H1 (cell line): ENCODE measurements around the gene SLC25A28. TPM values are rescaled to one million over a fixed set of nuclear protein-coding genes. Genes with fewer than 3 reads are reported as not detected.

ENCODE experiments used
- CTCF ChIA-PET: fragments of 300-600 bp; sonication (Branson Sonifier 250); formaldehyde crosslinking; loops from one replicate; lab custom pipeline; 2021; ENCODE audit not compliant: partially characterized antibody; lab: Charles Lee
- POLR2A ChIA-PET: fragments of 300-600 bp; sonication (Branson Sonifier 250); formaldehyde crosslinking; loops from one replicate; lab custom pipeline; 2021; ENCODE audit warnings: inconsistent platforms; ENCODE audit not compliant: partially characterized antibody; lab: Charles Lee
- DNase-seq, 2 experiments: peaks; one replicate each; pipeline versions ENCODE4 v3.0.0 to v3.0.0-alpha.2; 2010 to 2022; ENCODE audit warnings: low spot score in 2 of 2, low read depth in 1 of 2, mixed read lengths in 1 of 2
- FAIRE-seq: peaks from 2 replicates; lab custom pipeline; 2011; peaks lifted over from hg19 to GRCh38; lab: Jason Lieb, UNC
- H2AFZ ChIP-seq: 2 replicates; pipeline ENCODE4 v1.8.1; 2012; ENCODE audit warnings: low read length, inconsistent platforms
- H2AK5ac ChIP-seq: 2 replicates; pipeline ENCODE4 v1.6.1; 2013; ENCODE audit warnings: low read depth, low read length
- H2BK120ac ChIP-seq: replicated peaks from 2 replicates; pipeline ENCODE3; 2013; ENCODE audit warnings: low read depth, low read length, inconsistent platforms
- H2BK12ac ChIP-seq: 2 replicates; pipeline ENCODE4 v1.6.1; 2013; ENCODE audit warnings: low read depth, low read length
- H2BK15ac ChIP-seq: 2 replicates; pipeline ENCODE4 v1.6.1; 2013; ENCODE audit warnings: low read length
- H2BK20ac ChIP-seq: 2 replicates; pipeline ENCODE4 v1.6.1; 2013; ENCODE audit warnings: low read length
- H2BK5ac ChIP-seq: 2 replicates; pipeline ENCODE4 v1.6.1; 2013; ENCODE audit warnings: low read depth, low read length
- H3K14ac ChIP-seq: 2 replicates; pipeline ENCODE4 v1.6.1; 2013; ENCODE audit warnings: inconsistent platforms; ENCODE audit not compliant: insufficient read length
- H3K18ac ChIP-seq: 2 replicates; pipeline ENCODE4 v1.6.1; 2013; ENCODE audit warnings: low read length; ENCODE audit errors: extremely low read depth
- H3K23ac ChIP-seq: 2 replicates; pipeline ENCODE4 v1.6.1; 2013; ENCODE audit warnings: inconsistent platforms; ENCODE audit not compliant: insufficient read length
- H3K23me2 ChIP-seq: 2 replicates; pipeline ENCODE4 v1.6.1; 2013; ENCODE audit warnings: low read depth, low read length
- H3K27ac ChIP-seq: 2 replicates; pipeline ENCODE4 v1.6.1; 2011; ENCODE audit warnings: low read depth, low read length, inconsistent platforms
- H3K27me3 ChIP-seq, 4 experiments: replicated peaks in 1 of 4; 1 replicate in 1 of 4; 2 replicates in 3 of 4; pipeline versions ENCODE4 v1.6.1 to v1.8.1; 2011 to 2013; ENCODE audit warnings: low read length in 3 of 4, mild to moderate bottlenecking in 3 of 4, inconsistent platforms in 2 of 4, mixed read lengths in 2 of 4, moderate library complexity in 1 of 4; ENCODE audit not compliant: control insufficient read depth in 3 of 4, insufficient read depth in 3 of 4; ENCODE audit errors: extremely low read depth in 1 of 4
- H3K36me3 ChIP-seq, 4 experiments: 2 replicates each; pipeline versions ENCODE4 v1.6.1 to v1.8.1; 2011 to 2013; ENCODE audit warnings: mild to moderate bottlenecking in 4 of 4, low read length in 3 of 4, moderate library complexity in 2 of 4, control low read depth in 1 of 4, inconsistent platforms in 1 of 4; ENCODE audit not compliant: insufficient read depth in 4 of 4, control insufficient read depth in 2 of 4
- H3K4ac ChIP-seq: replicated peaks from 2 replicates; pipeline ENCODE3; 2013; ENCODE audit warnings: low read length, low read depth, mixed read lengths, inconsistent platforms; ENCODE audit not compliant: insufficient read length
- H3K4me1 ChIP-seq, 4 experiments: replicated peaks in 1 of 4; 1 replicate in 1 of 4; 2 replicates in 3 of 4; pipeline versions ENCODE4 v1.6.1 to v1.8.1; 2011 to 2013; ENCODE audit warnings: low read length in 3 of 4, inconsistent platforms in 2 of 4, mixed read lengths in 1 of 4; ENCODE audit not compliant: insufficient read depth in 4 of 4, control insufficient read depth in 3 of 4
- H3K4me2 ChIP-seq, 2 experiments: 2 replicates each; pipeline versions ENCODE4 v1.6.1 to v1.8.1; 2011 to 2013; ENCODE audit warnings: low read depth in 2 of 2, low read length in 2 of 2, control low read depth in 1 of 2, inconsistent platforms in 1 of 2, mild to moderate bottlenecking in 1 of 2; ENCODE audit not compliant: insufficient read depth in 1 of 2
- H3K4me3 ChIP-seq, 4 experiments: fragments of 200-600, 300-600 bp in 1 of 4; sonication (generic), shearing (Covaris generic), sonication (Bioruptor Twin) in 1 of 4; 2 replicates each; pipeline versions ENCODE4 v1.5.1 to v1.8.1; 2011 to 2016; ENCODE audit warnings: low read length in 4 of 4, low read depth in 3 of 4, control low read depth in 2 of 4, inconsistent platforms in 2 of 4, mild to moderate bottlenecking in 2 of 4, mixed read lengths in 1 of 4, moderate library complexity in 1 of 4; ENCODE audit not compliant: insufficient read depth in 2 of 4; ENCODE audit errors: extremely low read depth in 1 of 4
- H3K56ac ChIP-seq: replicated peaks from 2 replicates; pipeline ENCODE3; 2013; ENCODE audit warnings: low read depth, mild to moderate bottlenecking, mixed read lengths, low read length, inconsistent platforms; ENCODE audit not compliant: insufficient read length
- H3K79me1 ChIP-seq: 2 replicates; pipeline ENCODE4 v1.6.1; 2013; ENCODE audit warnings: low read depth, low read length, control low read depth
- H3K79me2 ChIP-seq, 2 experiments: 2 replicates each; pipeline versions ENCODE4 v1.6.1 to v1.8.1; 2012 to 2013; ENCODE audit warnings: low read length in 2 of 2, mild to moderate bottlenecking in 2 of 2, inconsistent platforms in 1 of 2; ENCODE audit not compliant: insufficient read depth in 2 of 2, control insufficient read depth in 1 of 2
- H3K9ac ChIP-seq, 4 experiments: replicated peaks in 1 of 4; 1 replicate in 1 of 4; 2 replicates in 3 of 4; pipeline versions ENCODE4 v1.6.1 to v1.8.1; 2011 to 2013; ENCODE audit warnings: low read depth in 3 of 4, low read length in 3 of 4, control low read depth in 2 of 4, mild to moderate bottlenecking in 2 of 4, moderate library complexity in 2 of 4, inconsistent platforms in 1 of 4; ENCODE audit errors: extremely low read depth in 1 of 4
- H3K9me3 ChIP-seq, 2 experiments: 2 replicates each; pipeline versions ENCODE4 v1.6.1 to v1.8.1; 2012 to 2013; ENCODE audit warnings: mild to moderate bottlenecking in 2 of 2, moderate library complexity in 2 of 2, control low read depth in 1 of 2, inconsistent platforms in 1 of 2, low read depth in 1 of 2, low read length in 1 of 2, mixed read lengths in 1 of 2; ENCODE audit not compliant: insufficient read depth in 2 of 2
- H4K20me1 ChIP-seq, 2 experiments: replicated peaks in 1 of 2; 2 replicates each; pipeline versions ENCODE3 to v1.8.1; 2011 to 2013; ENCODE audit warnings: inconsistent platforms in 2 of 2, low read length in 2 of 2, mild to moderate bottlenecking in 1 of 2; ENCODE audit not compliant: insufficient read depth in 2 of 2, control insufficient read depth in 1 of 2
- H4K5ac ChIP-seq: 2 replicates; pipeline ENCODE4 v1.6.1; 2013; ENCODE audit warnings: low read length, low read depth, mixed read lengths, inconsistent platforms; ENCODE audit not compliant: insufficient read length
- H4K8ac ChIP-seq: 2 replicates; pipeline ENCODE4 v1.8.0; 2013; ENCODE audit warnings: mild to moderate bottlenecking, moderate library complexity, low read length, inconsistent platforms; ENCODE audit not compliant: insufficient read depth; ENCODE audit errors: extremely low read depth
- H4K91ac ChIP-seq: replicated peaks from 2 replicates; pipeline ENCODE3; 2013; ENCODE audit warnings: low read length, mixed read lengths, inconsistent platforms; ENCODE audit not compliant: insufficient read length
- HDAC6 ChIP-seq: IDR thresholded peaks from one replicate; pipeline ENCODE4 v1.7.1; 2012; ENCODE audit warnings: low read depth, mild to moderate bottlenecking, inconsistent platforms, low read length, moderate library complexity
- SAP30 ChIP-seq: fragments of 300-600 bp; sonication (generic); IDR thresholded peaks from 2 replicates; pipeline ENCODE4 v1.7.1; 2012; ENCODE audit warnings: low read length, moderate library complexity, mild to moderate bottlenecking, inconsistent platforms; ENCODE audit not compliant: insufficient read depth, insufficient replicate concordance
- SP2 ChIP-seq: IDR thresholded peaks from 2 replicates; pipeline ENCODE4 v1.6.1; 2012; ENCODE audit warnings: mild to moderate bottlenecking, low read length, inconsistent platforms
- SUZ12 ChIP-seq: fragments of 200-600 bp; sonication (generic); IDR thresholded peaks from 2 replicates; pipeline ENCODE4 v1.6.1; 2012; ENCODE audit warnings: mild to moderate bottlenecking, inconsistent platforms, low read length, moderate library complexity, mixed read lengths
- WGBS, 2 experiments: shearing (Covaris generic) in 1 of 2; methylation state at CpG; one replicate each; pipeline versions ENCODE4 v1.1.6 to v1.1.7; 2013 to 2015; ENCODE audit warnings: low lambda C conversion rate in 2 of 2, mixed read lengths in 2 of 2, inconsistent platforms in 1 of 2, low coverage in 1 of 2, missing lambda C conversion rate in 1 of 2; ENCODE audit not compliant: insufficient replicate concordance in 2 of 2, insufficient coverage in 1 of 2, insufficient read length in 1 of 2; ENCODE audit errors: extremely low coverage in 1 of 2, missing lambda C conversion rate in 1 of 2; 5-methylcytosine and 5-hydroxymethylcytosine counted together
- polyA plus RNA-seq, 7 experiments: library from polyadenylated mRNA; depleted of rRNA in 3 of 7; stranded (reverse) in 5 of 7; unstranded in 2 of 7; fragments of >200 nt in 5 of 7; fragments of 200-250 nt in 2 of 7; gene quantifications; 1 replicate in 5 of 7; 2 replicates in 1 of 7; 4 replicates in 1 of 7; pipeline versions ENCODE4 v1.2.1 to v1.2.3, GENCODE V29; 2011 to 2013; ENCODE audit warnings: missing spikeins in 2 of 7, mixed read lengths in 2 of 7
- total RNA-seq: library from RNA; stranded (reverse); fragmentation: NEBNext Ultra II Directional; extraction: Animal tissue kit (Norgen Biotek cat#: 25700); gene quantifications from 2 replicates; pipeline ENCODE4 v1.2.1, GENCODE V29; 2021

The SLC25A28 gene
- total and polyA plus RNA-seq, 2 of the 8 experiments (the other 6 are each of a cell fraction or from before 2014, with no cell fraction given), result 17.2 to 18.5 TPM

- Histone ChIP-seq H3K18ac (no peak overlapping the region), H3K27me3 (no peaks in the 10 kb centered on the region), H4K20me1 (peaks cover 0 to 2% of the 10 kb centered on the region in 2 experiments), H3K4me2 (no peak overlapping the region), H4K8ac (no peak overlapping the region), H3K27ac (no peak overlapping the region), H3K9me3 (no peaks in the 10 kb centered on the region), H3K9ac (no peak overlapping the region), H2BK15ac (no peak overlapping the region), H2AK5ac (no peak overlapping the region), H3K23me2 (no peaks in the 10 kb centered on the region), H3K4me3 (no peak overlapping the region), H2BK5ac (no peak overlapping the region), H2AFZ (no peak overlapping the region), H2BK12ac (no peak overlapping the region), H3K56ac (no peak overlapping the region), H3K4ac (no peak overlapping the region), H3K14ac (no peak overlapping the region), H4K91ac (no peak overlapping the region), H3K79me1 (no peaks in the 10 kb centered on the region), H3K79me2 (no peaks in the 10 kb centered on the region), H2BK120ac (no peak overlapping the region), H2BK20ac (no peak overlapping the region), H3K36me3 (no peaks in the 10 kb centered on the region; a peak in 1 of 8 replicates), H3K4me1 (no peaks in the 10 kb centered on the region), H3K23ac (no peak overlapping the region), H4K5ac (no peak overlapping the region)
- no peak for TF ChIP-seq SAP30
- TF ChIP-seq SUZ12, result no peak
- TF ChIP-seq HDAC6, result no peak
- TF ChIP-seq SP2, result no peak
- WGBS, 2 experiments, result 97% methylated on average over 2 of the region's 2 CpGs; no CpG with 5 or more reads in 1 of the 2 experiments
- CTCF ChIA-PET, result interaction anchor here (1.2 kb wide), 1 partner anchor 181 kb away, joined by 4 read pairs; no protein-coding TSS in a partner anchor
- POLR2A ChIA-PET, result no interaction called here
- FAIRE-seq (no peak), DNase-seq (no peak)
These were observed 45.1 kb upstream of the SLC25A28 start for GRCh38 chr10:99665304-99665703.
